Ecto neural progenitor cell (in vitro differentiated cells): ENCODE data around the gene RALB.

ENCODE experiments used
- DNase-seq: peaks from one replicate; pipeline ENCODE4 v3.0.0-alpha.2; 2018; ENCODE audit warnings: low spot score

RALB gene, protein sequence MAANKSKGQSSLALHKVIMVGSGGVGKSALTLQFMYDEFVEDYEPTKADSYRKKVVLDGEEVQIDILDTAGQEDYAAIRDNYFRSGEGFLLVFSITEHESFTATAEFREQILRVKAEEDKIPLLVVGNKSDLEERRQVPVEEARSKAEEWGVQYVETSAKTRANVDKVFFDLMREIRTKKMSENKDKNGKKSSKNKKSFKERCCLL

DNA sequence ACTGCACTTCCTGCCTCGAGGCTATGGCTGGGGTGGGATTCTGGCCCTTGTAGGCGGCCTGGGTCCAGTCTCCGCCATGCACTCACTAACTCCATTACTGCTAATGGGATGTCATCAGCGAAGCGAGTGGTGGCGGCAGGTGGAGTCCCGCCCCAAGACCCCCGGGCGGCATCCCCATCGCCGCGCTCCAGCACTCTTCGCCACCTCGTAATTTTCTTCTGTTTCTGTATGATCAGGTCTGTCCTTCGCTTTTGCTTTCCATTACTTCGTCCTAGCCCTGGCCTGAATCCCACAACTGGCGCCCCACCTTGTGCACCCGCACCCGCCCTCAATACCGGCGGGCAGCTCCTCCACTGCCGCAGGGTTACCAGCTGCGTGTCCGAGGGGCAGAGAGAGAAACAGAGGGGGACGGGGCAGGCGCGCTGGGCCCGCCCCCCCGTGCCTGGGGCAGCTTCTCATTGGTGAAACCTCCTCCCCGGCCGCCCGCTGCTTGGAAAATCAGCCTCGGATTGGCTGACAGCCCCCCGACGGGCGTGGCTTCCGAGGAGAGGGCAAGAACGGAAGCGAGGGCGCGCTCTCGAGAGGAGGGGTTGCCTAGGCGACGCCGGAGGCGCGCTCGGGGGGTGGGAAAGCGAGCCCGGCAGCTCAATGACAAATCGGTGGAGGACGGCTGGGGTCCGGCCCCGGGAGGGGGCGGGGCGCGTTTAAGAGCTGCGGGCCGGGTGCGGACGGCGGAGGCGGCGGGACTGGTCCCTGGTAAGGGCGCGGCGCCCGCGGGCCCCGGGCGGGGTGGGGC is at the start of gene RALB:
RALB (plus strand) TSS at position 628 of the 796 bp plus-strand sequence. CDS start 25,813 bp downstream, outside the sequence.
- peak; percentile 100 for DNase-seq

DNA sequence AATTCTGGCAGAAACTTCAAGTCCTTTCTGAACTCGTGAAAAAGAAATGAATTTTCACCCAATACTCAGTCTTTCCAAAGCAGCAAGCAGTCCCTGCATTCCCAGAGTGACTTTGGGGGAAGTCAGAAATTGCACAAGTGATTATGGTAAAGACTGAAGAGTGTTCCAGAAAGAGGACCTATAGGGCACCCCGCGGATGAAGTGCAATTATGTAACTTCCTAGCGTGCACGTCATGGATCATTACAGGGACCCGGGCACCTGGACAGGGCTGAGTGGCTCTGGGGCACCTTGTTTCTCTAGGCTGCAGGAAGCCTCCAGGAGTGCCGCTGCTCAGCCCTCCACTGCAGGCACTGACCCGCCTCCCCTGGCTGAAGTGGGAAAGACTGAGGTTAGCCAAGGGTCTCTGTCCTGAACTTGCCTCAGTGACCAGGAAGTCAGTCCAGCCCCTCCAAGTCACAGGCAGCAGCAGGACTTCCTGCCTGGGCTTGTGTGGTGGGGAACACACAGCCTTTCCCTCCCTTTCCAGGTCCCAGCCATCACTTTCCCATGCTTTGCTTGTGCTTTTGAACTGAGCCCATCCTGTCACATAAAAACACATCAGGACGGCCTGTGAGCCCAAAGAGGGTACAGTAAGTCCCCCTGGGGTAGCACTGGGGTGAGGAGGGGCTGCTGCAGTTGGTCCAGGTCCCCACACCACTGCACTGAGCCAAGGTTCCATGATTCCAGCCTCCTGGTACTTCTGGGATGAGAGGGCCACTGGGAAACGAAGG is 49.2 kb upstream of the RALB start:
- no peak for DNase-seq

DNA sequence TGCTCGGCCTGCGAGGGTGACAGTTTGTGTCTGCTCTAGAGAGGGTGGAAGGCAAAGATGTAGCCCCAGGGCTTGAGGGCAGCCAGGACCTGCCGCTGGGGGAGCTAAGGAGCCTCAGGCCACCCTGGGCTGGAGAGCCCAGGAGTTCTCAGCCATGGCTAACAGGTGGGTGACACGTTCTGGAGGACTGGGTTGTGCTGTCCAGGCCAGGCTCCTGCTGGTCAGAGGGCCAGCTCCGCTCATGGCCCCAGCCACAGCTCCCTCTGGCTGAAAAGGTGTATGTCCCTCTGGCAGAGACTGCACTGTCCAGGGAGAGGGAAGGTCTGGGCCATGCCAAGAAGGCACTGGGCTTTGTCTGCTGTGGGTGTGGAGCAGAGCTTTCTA is 48.6 kb upstream of the RALB start:
- no peak for DNase-seq

DNA sequence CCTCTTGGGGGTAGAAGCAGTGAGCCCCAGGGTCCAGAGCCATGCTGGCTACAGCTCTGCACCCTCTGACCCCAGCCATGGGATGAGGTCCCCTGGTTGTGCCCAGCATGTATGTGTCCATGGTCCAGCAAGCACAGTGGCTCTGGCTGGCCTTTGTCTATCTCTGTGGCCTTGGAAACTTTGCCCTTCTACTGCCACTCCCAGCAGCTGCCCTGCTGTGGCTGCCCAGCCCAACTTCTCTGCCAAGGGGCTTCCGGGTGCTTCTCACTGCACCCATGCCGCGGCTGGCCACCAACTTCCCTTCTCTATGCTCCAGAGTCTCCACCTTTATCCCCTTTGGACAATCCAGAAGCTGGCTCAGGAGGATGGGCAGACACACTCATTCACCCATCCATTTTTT is 48.2 kb upstream of the RALB start:
- no peak for DNase-seq

DNA sequence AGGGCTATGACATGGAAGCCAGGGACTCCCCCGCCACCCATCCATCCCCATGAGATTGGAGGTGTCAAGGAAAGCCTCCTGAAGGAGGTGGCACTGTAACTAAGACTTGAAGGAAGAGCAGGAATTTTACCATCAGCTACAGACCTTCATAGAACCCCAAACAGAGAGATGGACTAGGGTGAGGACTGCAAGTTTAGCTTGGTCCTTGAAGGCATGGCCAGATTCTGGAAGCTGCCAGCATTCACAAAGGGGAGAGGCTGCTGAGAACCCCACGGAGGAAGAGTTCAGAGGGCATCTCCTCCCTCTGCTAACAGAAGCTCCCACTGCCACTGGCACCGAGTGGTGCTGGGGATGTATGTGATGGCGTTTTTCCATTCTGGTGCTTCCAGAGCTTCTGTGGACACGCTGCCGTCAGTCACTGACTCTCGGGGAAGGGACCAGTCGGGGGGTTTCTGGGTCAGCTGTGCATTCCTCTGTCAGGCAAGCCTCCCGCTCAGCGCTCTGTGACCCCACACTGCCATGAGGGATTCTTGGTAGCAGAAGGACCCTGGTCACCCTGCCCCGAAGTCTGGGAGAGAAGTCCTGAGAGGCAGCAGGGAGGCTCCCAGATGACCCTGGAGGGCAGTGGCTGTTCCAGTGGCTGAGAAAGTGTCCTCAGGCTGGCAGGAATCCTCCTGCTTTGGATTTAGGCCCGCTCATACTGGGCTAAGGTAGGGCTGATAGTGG is 47.5 kb upstream of the RALB start:
- peak; percentile 40 for DNase-seq

DNA sequence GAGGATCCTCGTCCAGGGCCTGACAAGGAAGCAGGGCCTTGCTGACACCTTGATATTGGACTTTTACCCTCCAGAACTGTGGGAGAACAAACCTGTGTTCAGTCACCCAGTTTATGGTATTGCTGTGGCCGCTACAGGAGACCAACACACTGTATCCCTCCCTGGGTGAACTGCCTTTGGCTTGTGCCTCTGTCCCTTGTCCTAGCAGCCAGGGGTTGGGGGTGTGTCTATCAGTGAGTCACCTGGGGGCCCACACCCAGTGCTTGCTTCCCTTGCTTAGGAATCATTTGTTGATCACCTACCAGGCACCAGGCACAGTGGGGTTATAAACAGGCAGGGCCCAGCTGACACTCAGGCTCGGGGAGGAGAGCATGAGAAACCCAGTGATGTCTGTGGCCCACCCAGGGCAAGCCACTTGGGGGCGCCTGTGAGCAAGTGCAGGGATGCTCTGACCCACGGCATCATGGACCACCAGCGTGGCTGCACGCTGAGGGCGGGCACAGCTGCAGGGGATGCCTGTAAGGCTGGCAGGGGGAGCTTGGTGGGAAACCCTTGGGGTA is 46.5 kb upstream of the RALB start:
- DNase-seq: peak; percentile 82

DNA sequence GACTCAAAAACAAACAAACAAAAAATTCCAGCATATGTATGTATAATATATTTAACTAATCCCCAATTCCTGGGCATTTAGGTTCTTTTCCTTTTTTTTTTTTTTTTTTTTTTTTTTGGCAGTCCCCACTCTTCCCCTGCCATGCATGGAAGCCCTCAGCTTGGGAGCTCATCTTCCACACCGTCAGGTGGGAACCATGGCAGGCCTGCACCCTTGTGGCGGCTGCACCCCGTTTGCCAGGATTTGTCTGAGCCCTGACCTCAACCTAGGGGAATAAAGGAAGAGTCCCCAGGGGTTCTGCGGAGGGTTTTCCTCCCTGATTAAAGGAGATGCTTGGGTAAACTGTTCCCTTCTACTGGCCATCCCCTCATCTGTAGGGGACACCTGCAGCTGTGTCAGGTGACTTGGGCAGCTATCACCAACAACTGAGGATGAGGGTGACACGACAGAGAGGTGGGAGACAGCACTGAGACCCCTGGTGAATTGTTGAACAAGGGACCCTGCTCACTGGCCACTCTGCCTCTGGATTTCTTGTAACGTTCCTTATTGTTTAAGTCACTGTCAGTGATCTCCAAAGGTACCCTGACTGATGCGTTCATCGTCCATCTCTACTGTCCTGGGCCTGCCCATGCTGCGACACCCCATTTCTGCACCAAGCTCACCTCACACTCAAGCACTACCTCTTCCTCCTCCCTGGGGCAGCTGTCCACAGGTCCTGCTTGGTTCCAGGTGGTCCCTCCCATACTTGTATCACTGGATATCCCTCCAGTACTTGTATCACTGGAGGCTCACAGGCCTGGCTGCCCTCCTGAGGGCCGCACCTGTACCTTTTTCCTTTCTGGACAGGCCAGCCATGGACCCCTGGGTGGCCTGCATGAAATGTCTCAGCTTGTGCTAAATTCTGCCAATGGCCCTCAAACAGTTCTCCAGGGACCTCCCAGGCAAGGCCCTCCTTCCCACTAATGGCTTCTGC is 44.0 kb upstream of the RALB start:
- no peak for DNase-seq

DNA sequence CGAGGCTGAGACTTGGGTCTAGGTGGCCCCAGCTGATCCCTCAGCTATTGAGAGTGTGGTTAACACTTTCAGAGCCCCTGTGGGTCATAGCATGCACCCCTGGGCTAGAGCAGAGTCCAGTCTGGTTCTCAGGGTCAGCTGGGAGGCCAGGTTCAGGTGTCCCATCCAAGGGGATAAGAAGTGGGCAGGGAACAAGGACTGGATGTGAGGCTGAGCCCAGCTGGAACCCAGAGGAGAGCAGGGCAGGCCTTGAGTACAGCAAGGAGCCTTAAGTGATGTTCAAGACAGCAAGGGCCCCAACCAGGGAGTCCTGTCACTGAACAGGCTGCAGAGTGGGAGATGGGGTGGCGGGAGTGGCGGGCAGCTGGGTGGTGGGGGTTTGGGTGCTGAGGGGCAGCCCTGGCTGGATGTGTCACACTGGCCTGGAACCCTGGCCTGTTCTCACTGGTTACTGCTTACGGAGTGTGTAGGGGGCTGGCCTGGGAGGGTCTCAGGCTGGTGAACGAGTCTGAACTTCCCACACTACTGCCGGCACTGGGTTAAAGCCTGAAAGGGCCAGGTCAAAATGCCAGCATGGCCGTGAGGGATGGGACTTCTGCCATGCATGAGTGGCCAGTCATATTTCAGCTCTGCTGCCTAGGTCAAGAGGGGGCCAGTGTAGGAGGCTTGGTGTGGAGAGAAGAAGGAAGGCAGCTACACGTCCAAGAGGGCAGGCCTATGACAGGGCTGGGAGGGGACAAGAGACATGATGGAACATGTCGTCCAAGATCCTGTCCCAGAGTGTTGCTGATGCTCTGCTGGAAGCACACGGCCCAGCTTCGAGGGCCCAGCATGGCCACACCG is 43.0 kb upstream of the RALB start:
- DNase-seq: no peak

DNA sequence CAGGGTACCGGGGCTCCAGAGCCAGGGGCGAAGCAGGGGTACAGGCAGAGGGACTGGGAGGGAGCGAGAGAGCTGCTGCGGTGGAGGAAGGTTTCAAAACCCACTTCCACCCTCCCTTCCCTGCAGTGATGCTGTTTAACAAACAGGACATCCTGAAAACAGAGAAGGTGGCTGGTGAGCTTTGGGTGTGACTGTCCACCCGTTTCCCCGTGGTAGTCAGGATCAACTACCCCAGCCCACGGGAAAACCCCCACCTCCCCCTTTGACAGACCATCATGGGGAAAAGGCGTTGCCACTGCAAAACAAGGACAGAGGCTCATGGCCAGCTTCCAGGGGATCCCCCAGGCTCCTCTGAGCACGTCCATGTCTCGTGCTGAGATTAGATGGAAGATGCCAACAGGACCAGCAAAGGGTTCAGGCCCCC is 42.4 kb upstream of the RALB start:
- no peak for DNase-seq

DNA sequence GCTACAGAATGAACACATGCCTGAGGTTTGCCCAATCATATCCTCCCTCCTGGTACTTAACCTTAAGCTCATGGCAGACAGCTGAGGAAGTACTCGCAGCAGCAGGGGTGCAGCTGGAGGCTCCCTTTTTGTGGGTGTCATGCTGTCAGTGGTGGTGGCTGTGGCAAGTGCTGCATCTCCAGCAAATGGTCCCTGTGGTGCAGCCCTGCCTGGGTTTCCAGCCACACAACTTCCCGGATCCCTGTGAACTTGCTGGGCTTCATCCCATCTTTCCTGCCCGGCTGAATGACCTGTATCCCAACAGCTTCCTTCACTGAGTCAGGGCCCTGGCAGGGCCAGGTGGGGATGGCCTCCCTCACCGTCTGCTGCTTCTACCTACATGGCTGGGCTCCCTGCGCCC is 34.5 kb upstream of the RALB start:
- no peak for DNase-seq

DNA sequence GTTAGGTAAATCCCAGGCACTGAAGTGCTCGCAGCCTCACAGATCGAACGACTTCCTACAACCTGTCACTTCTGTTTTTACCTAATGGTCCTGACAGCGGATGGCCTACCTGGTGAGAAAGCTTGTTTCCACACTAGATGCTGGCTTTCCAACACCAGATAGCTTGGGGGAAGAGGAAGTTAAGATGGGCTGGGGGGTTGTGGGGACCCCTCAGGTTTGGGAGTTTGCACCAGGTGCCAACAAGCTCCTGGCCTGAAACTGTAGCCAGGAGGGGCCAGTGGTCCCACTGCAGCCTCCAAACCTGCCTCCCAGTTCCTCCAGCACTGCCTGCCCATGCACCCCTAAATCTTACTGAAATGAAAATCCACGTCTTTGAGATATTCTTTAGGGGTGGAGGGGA is 33.4 kb upstream of the RALB start:
- DNase-seq: no peak

DNA sequence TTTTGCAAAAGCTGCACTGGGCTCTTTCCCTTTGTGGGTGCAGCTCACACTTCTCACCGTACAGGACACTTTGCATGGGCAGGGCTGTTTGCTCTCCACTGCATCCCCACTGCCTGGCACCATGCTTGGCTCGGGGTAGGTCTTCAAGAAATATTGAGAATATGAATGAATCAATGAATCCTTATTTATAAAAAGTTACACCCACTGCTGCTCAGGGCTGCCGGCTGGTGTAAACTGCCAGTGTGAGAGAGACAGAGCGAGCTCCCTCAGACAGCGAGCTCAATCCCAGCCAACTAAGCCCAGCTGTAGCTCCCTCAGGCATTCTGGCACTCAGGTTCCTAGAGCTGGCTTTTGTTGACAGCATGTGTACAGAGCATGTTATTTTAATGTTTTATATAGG is 32.9 kb upstream of the RALB start:
- no peak for DNase-seq

DNA sequence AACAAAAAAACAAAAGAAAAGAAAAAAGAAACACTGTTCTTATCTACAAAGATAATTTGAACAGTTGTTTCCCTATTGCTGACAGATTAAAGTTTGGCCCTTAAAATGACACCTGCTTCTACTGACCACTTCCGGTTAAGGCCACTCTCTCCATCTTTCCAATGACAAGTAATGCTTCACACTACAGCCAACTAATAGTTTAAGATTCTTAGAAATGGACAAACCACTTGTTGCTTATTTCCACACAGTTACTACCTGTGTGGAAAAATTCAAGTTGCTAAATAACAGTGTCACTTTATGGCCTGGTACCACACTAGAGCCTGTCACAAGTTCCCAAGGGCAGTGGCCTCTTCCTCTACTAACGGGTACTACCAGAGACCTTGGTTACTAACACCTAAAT is 31.9 kb upstream of the RALB start:
- DNase-seq: no peak

DNA sequence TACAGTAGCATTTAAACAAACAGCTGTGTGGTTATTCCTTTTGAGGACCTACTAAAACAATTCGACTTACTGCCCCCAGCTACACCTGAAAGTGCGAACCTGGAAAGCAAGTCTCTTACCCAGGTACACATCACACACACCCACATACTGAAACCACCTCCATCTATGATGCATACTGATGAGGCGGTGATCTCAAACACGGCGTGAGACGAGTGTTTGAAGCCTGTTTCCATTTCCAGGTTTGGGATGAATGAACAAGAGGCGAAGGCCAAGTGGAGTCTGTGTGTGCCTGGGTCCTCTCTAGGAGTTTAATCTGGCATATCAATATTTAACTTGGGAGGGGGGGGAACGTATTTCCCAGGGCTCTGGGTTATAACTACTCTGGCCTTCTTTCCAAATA is 31.0 kb upstream of the RALB start:
- no peak for DNase-seq

DNA sequence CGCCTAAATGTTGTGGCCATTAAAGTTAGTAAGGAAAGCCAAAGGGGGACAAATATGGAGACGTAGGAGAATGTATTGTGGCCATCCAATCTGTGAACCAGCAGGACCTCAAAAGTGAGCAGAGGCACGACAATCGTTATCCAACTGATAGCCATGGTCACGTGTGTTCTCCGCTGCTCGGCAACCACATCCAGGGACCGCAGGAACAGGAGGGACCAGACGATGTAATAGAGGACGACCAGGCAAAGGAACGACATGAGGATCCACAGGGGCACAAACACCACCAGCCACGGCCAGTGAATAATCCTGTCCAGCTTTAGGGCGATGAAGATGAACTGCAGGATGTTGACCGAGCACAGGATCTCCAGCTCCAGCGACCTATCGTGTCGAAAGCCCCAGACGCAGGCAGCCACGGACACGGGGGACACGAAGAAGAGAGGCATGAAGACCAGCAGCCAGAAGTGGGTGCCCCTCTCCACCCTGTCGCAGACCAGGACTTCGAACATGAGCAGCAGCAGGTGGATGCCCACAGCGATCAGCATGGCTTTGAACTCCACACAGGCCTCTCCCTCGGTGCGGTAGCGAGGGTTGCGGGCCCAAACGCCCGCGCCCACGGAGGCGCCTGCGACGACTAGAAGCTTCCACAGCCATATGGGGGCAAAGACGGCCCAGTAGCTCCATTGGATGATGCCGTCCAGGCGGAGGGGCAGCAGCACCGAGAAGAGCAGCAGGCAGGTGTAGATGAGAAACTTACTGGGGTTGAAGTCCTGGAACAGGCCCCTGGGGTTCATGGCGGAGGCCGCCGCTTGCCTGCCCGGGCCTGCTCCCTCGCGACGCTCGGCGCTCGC is 30.2 kb upstream of the RALB start:
- no peak for DNase-seq

DNA sequence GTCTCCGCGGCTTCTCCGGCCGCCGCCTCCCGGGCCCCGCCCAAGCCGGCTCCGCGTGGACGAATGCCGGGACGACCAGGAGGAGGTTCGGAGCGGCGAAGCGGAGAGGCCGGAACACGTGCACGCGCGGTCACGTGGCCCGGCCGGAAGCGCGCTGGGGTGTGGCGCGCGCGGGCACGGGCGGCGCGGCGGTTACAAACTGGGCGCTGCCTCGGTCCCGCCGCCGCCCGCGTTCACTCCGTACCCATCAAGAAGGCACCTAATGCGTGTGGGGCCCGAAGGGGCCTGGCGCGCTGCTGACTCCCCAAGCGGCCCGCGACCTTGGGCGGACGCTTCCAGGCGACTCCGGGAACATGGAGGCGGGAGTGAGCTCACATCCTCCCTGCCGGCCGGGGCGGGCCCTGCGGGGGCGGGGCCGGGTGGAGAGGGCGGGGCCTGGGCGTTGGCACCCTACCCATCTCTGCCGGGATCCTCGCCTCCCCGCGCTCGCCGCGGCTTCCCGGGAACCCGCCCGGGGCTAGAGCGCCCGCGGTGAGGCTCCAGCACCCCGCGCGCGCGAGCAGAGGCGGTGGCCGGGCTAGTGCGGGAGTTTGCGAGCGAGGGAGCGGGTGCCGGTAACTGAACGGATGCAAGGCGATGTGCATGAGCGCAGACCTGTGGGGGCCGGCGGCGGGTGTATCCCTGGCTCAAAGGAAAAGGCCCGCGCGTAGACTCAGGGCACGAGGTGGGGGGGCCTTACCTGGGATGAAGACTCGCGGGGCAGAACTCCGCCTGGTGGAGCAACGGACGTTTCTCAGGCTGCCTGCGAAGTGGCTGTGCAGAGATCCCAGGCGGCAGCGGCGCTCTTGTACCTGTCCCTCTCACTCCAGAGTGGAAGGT is 29.4 kb upstream of the RALB start, which contains the start of gene TMEM185B:
TMEM185B (minus strand) TSS at position 367 of the 879 bp plus-strand sequence. CDS start 424 bp downstream, outside the sequence.
- peak; percentile 92 for DNase-seq

DNA sequence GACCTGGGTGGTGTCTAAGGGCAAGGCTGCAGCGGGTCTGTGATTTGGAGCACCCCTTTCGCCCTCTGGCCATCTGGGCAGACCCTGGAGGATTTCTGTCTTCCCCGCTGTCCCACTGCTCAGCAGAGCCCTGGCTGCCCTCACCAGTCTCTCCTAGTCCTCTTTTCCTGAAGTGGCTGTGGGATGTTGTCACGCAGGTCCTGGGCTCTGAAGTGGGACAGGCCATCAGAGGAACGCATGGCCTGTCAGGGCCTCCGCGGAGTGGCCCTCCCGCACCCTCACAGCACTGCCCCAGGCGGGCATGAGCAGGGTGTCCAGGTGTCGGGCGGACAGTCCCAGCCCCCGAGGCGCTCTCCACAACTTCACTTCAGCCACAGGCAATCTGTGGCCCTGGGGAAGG is 28.4 kb upstream of the RALB start:
- no peak for DNase-seq
